NCI-H1092 treated with DMSO at 0.1 percent for 48 hours (cell line): ENCODE measurements around the gene UGT1A6.
A peak's percentile ranks its signal among the peaks of the same experiment; 100 is the strongest.

Source experiments
- DNase-seq: peaks from one replicate; lab custom pipeline; 2025; lab: John Stamatoyannopoulos, UW

UGT1A6 gene

DNA sequence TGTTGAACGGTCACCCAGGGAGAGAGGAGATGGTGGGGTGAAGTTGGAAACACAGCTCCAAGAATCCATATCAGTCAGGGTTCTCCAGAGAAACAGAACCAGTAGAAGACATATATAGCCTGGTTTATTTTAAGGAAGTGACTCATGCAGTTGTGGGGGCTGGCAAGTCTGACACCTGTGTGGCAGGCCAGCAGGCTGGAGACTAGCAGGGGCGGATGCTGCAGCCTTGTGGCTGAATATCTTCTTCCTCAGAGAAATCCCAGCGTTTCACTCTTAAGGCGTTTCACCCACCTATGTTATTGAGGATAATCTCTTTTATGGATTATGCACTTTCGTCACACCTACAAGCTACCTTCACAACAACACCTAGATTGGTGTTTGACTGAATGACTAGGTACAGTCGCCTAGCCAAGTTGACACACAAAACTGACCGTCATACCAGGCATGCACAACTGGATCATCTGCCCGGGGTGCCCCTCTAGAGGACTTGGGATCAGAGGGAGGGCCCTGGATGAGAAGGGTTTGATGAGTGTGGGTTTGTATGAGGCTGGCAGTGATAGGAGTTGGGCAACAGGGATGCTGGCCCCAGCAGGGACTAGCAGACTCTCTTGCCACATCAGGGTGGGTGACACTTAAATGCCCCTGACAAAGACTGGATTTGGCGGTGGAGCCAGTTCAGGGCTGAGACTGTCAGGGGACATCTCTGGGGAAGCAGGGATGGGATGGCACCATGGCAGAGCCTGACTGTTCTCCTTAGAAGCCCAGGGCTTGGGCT is 108.9 kb downstream of the UGT1A6 start:
- DNase-seq, result no peak

DNA sequence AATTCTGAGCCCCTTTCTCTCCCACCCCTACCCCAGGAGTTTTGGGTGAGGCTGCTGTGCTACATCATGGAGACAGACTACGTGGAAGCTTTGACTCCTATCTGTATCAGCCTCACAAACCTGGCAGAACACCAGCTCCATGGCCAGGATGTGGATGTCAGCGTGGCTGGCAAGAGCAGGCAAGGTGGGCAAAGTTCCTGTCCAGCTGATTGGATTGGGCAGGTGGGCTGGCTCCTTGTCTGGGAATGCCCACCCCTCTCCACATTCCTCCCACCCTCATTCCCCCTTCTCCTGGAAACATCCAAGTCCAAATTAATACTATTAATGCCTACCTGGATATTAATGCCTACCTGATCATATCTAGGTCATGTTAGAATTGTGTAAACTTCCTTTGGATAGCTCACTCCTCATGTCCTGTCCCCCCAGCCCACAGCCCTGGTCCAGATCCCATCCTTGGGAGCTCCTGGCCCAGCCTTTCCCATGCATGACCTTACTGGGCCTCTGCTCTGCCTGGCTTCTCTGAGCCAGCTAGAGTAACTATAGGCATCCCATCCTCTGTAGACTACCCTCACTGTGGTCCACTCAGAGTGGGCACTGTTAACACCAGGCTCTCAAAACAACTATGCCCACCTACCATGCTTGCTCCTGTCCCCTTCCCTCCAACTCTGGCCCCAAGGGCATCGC is 109.6 kb downstream of the UGT1A6 start:
- no peak for DNase-seq

DNA sequence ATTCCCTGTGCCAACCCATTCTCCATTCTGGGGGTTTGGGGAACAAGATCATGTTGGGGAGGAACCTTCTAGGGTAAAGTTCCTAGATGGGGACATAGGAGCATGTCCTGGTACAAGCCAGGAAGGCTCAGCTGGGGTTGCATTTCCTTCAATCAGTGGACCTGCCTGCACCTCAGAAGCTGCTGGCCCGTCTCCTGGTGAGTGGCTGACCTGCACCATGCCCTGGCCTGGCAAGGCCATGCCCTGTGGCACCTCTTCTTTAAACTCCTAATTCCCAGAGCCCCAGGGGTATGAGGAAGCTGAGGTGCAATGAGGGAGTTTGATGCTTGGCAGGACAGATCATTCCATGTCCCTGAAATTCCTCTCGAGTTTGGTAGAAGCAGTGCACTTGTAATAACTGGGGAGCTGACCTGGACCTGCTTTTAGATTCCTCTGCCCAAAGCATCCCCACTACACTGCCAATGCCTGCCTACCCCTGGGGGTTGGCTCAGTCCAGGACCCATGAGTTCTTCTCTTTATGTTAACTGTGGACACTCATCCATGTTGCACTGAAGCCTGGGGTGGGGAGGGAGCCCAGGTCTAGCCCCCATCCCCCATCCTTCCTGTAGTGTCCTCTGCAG is 110.7 kb downstream of the UGT1A6 start:
- no peak for DNase-seq

DNA sequence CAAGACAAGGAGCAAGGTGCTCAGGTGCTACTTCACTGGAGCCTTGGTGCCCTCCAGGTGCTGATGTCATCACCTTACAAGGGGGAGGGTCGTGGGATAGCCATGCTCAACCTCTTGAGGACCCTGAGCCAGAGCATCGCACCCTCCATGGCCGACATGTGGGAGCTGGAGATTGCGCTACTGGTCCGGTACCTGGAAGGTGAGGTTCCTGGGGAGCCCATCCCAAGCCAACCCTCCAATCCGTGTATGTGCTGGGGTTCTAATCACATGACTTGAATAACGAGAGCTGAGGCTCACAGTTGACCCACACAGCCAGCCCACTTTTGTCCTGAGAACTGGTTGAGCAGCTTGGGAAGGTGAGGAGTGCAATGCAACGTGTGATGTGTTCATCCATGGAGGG is 111.3 kb downstream of the UGT1A6 start:
- no peak for DNase-seq

DNA sequence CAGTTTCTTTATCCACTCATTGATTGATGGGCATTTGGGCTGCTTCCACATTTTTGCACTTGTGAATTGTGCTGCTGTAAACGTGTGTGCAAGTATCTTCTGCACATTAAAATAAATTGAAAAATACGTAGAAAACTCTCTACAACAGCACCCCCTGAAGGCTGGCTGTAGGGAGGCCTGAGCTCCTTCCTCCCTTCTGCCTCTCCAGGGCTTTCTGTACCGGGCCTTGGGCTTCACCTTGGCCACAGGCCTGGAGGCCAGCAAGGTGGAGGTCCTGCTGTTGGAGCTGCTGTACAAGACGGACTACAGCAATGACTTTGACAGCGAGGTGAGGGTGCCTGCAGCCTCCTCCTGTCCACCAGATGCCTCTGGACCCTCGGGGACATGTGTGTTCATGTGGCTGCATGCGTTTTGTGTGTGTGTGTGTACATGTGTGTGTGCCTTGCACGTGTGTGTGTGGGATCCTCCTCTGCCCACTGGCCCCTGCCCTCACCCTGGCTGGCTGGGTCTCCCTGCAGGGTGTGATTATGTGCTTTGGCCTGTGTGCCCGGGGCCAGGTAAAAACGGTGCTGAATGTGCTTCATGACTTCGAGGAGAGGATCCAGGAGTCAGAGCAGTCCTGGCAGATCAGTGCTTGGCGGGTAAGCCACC is 114.7 kb downstream of the UGT1A6 start:
- no peak for DNase-seq

DNA sequence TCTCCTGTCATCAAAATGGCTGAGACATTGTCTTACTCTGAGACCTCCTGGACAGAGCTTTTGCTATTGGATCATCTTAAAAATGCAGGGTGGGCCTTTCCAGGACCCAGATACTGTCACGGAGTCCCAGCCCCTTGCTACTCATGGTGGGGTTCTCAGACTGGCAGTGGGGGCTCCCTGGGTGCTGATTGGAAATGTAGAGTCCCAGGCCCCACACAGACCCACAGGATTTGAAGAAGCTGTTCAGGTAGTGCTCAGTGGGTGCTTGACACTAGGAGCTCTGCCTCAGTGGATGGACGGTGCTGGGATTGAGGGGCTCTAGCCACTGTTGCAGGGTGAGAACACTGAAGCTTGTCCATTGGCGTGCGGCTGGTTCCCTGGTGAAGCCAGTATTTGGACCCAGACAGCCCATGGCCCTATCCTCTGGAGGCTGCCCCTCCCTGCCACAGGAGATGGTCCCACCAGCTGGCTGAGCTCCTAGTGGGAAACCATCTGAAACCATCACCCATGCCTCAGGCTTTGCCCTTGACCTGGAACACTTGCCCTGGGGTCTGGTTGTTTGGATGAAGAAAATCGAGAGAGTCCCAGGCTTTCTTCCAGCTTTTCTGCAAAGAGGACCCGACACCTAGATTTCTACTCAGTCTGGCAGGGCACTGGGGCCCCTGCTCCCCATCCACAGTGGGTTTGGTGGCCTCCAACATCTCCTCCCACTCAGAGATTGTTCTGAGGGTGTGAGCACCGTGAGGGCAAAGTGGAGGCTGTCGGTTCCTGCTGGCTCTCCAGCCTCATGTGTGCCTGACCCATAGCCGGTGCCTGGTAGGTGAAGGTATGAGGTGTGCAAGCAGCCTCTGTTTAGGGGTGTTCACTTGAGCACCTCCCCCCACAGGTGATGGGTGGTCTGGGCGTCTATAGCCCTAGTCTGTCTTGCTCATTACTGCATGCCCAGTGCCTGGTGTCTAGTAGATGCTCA is 115.6 kb downstream of the UGT1A6 start:
- DNase-seq, result no peak

DNA sequence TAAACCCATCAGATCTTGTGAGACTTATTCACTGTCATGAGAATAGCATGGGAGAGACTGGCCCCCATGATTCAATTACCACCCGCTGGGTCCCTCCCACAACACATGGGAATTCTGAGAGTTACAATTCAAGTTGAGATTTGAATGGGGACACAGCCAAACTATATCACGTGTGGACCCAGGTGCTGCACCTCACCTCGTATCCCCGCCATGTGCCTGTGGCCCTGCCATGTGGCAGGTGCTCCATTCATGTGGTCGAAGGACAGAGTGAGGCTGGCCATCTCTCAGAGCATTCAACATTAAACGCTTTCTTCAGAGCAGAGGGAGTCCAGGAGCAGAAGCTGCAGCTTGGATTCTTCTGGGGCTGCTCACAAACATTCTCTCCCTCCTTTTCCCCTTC is 117.7 kb downstream of the UGT1A6 start:
- DNase-seq, result no peak

DNA sequence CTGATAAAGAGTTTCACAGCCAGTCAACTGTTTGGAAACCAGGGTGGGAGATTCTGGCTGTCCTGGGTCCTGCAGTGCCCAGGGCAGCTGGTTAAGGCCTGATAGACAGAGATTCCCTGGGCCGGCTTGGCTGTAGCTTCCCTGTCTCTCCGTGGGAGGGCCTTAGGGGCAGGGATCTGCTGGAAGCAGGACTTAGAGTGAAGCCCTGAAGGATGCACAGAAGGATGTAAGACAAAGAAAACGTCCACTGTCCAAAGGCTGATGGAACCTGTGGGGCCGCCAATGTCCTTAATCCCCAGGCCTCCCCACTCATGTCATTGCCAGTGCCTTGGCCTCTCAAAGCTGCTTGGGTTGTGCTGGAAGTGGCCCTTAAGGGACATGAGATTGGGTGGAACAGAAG is 118.4 kb downstream of the UGT1A6 start:
- DNase-seq, result no peak

DNA sequence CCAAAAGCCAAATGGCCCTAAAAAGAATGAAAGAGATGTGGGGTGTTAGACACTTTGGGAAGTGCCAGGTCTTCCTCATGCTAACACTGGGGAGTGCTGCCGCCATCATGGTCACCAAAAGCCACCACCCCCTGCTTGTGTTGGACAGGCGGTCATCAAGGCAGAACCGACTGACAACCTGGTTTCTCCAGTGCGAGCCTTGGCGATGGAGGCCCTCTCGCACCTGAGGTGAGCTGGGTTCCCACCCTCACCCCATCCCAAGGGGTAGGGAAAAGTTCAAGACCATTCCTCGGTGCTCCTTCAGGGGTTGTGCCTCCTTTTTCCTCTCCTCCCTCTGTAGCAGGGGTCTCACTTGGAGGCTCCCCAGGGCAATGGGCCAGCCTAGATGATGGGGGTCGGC is 119.0 kb downstream of the UGT1A6 start:
- no peak for DNase-seq

DNA sequence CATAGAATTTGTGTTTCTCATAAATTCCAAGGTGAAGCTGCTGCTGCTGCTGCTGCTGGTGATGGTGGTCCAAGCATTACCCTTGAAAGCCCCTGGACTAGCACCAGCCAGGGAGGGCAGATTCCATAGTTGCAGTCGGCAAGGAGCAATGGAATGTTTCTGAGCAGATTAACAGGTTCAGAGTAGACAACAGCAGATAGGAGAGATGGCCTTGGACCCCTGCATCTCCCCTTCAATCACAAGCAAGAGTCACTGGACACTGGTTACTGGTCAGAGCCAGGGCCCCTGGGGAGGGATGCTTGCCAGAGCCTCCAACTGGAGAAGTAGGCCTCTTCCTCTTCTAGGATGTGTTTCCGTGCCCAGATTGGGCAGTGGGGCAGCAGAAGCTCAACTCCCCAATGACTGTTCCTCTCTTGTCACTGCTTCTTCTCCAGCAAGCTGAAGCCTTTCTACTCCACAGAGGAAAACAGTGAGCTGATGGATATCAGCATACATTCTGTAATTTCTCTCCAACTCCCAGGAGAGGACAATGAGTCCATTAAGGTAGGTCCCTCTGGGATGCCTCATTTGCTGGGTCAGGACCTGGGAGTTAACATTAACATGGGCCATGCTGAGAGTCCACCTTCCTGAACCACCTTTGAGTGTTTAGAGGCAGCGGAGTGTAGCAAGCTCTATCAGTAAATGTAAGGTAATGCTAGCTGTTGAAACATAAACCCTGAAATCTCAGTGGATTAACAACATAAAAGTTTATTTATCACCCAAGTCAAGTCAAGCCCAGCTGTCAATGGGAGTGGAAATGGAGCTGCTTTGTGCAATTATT is 120.8 kb downstream of the UGT1A6 start:
- DNase-seq, result no peak

DNA sequence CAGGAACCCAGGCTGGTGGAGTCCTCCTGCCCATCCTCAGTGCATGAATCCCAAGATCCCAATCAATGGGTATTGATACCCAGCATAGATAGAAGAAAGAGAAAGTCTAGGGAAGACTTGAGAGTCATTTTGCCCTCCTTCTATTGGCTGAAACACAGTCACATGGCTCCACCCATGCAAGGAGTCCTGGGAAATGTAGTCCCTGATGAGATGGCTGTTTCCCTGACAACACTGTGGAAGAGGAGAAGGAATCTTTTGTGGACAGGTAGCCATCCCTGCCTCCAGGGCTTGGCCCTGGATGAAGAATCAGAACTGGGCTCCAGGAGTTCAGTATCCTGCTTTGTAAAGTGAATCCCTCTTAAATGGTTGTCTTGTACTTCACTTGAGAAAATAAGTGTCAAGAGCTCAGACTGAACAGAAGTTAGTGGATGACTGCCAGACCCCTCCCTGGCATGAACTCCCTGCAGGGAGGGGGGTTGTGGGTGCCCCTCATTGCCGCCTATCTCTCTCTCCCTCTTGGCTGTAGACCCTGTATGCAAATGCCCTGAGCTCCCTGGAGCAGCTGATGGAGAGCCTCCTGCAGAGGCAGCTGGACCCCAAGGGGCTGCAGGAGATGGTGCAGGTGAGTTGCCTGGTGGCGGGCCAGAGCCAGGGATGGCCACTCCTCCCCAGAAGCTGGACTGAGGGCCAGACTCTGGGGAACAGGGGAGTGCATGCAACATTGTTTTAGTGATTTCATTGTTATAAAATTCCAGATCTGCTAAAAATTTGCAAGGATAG is 121.6 kb downstream of the UGT1A6 start:
- peak; percentile 2 for DNase-seq

DNA sequence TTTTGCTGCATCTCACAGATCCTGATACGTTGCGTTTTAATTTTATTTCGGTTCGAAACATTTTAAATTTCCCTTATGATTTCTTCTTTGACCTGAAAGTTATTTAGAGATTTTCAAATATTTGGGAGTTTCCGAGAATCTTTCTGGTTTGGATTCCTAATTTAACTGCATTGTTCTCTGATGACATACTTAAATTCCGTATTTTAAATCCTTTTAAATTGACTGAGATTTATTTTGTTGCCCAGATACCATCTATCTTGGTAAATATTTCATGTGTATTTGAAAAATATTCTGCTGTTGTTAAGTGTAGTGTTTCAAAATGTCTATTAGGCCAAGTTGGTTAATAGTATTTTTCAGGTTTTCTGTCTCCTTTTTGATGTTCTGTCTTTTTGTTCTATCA is 123.2 kb downstream of the UGT1A6 start:
- no peak for DNase-seq

DNA sequence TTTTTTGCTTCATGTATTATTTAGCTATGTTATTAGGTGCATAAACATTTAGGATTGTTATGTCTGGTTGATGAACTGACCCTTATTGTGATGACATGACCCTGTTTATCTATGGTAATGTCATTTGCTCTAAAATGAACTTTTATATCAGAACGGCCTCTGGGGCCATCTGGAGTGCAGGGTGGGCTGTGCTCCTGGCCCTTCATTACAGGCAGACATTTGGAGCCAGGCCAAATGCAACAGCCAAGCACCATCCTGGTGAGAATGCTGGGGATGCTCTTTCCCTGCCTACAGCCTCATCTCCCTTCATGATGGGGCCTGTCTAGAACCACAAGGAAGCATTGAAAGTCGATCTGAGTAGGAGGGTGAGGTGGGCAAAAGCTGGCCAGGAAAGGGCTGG is 123.6 kb downstream of the UGT1A6 start:
- no peak for DNase-seq

DNA sequence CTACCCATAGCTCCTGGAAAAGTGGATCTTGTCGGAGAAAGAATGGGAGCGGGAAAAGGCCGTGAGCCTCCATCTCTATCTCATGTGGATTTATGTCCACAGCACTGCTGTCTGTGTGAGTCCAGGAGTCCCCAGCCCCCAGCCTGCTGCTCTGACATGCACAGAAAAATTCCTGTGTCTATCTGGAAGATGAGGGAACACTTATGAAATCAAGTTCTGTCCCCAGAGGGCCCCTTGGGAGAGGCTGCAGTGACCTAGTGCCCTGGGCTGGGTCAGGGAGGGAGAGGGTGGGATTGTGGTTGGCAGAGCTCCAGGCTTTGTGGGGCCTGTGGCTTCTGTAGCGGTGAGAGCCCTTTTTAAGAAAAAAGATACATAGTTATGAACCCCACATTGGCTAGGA is 124.1 kb downstream of the UGT1A6 start:
- no peak for DNase-seq

DNA sequence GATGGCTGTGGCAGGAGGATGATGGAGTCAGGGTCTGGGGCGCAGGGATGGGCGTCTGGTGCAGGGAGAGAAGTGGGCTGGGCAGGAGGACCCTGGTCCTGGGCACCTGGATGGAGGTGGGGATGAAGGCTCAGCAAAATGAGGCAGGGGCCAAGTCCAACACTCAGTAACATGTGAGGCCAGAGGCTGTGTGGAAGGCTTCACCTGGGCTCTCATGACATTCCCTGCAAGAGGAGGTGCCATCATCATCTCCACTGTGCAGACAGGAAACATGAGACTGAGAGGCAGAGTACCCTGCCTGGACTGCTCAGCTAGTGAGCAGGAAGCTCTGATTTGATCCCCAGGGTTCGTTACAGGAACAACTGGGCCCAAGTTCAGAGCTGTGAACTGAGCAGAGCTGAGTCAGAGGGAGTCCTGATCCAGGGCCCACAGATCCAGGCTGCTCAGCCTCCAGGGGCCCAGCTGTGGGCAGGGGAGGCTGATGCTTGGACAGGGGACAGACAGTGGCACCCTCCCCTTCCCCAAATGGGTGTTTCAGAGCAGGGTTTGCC is 124.7 kb downstream of the UGT1A6 start:
- no peak for DNase-seq

DNA sequence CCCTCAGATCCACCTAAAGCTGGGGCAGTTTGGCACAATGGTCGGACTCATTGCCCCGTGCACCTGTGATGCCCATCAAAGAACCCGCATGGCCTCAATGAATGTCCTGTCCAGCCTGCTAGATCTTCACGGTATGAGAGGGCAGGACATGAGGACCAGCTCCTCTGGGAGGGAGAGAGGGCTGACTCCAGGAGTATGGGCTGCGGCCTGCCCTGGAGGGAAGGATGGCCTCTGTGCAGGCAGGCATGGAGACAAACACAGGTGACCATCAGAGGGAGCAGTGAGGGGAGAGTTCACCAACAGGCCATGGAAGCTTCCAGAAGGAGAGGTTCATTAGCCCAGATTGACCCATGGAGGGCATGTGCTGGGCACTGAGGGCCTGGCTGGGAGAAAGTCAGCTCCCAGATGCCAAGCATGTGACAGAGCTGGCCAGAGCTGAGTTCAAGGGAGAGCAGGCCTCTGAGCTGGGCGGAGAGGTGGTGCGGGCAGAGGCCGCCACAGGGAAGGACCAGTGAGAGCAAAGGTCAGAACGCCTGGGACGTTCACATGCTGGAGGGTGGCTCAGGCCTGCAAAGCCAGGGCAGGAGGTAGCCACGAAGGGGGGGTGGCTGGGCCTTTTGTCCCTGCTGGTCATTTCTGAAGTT is 125.4 kb downstream of the UGT1A6 start:
- no peak for DNase-seq

DNA sequence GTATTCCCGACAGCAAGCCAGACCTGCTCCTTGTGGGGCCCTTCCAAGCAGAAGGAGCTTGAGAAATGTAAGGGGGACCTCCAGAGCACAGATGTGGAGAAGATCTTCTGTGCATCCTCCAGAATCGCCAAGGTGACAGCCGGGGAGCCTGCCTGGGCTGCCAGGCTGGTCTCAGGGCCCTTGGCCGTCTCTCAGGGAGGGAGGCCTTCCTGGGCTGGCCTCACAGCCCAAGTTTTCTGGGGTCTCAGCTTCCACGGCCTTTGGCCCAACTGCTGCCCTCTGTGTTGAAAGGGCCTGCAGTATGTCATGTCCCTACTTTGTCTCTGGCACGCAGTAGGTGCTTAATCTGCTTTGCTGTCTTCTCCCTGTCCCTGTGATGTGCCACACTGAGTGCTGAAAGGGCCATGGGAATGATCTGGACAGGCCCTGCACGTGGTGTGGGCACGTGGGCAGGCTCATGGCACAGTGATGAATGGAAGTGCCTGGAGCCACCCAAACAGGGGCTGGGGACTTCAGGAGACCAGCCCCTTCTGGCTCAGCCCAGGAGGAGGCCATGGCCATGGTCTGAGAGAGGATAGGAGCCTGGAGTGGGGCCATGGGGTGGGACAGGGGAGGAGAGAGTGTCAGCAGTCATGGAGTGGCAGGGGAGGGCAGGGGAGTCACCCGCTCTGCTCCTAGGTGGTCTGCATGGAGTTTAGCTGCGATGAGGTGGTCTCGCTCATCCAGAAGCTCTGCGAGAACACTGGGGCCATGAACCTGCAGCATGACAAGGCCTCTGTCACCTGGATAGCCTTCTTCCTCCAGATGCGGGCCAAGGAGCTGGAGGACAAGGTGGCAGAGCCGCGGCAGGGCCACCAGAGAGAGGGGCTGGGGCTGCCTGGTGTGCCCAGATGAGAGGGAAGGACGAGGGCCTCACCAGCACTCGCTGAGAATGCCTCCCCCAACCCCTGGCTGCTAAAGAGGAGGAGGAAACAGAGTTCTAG is 126.2 kb downstream of the UGT1A6 start:
- no peak for DNase-seq
